Fibroblast of lung (primary cell): Measurements from ENCODE around the gene ATP8A2.

ENCODE experiments used
- EZH2 ChIP-seq: IDR thresholded peaks from 2 replicates; pipeline ENCODE4 v1.5.1; 2012; ENCODE audit warnings: low read length, control low read depth, mild to moderate bottlenecking; ENCODE audit errors: missing control alignments
- TF ChIP-seq, protein P1 (sequence below), 2 donors: IDR thresholded peaks in 1 of 2; conservative IDR thresholded peaks in 1 of 2; 1 replicate in 1 of 2; 2 replicates in 1 of 2; pipeline ENCODE4 v1.5.1; 2011 to 2012; ENCODE audit warnings: low read length in 2 of 2, control low read depth in 1 of 2, inconsistent platforms in 1 of 2, low read depth in 1 of 2, mild to moderate bottlenecking in 1 of 2

DNA sequence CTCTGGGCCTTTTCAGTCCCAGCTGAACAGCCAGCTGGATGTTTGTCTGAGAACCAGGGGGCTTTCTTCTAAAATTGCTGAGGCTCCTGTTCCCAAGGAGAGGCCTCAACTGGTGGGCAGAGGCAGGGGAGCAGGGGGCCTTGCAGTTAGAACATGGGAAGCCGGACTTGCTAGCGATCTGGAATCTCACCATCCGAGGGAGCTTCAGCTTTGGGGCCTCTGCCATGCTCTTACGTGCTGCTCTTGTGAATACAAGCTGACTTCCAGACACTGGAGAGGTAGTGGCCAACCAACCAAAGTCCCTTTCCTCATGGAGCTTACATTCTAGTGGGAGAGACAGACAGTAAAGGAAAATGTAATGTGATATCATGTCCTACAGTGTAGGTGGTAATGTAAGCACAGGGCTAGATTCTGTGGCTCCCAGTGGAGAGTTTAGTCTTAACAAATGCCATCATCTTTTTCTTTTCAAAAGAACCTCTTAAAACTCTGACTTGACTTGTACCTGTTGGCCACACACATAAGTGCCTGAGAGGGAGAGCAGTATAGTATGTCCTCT is 657.9 kb downstream of the ATP8A2 start:
- TF ChIP-seq, protein P1, sequence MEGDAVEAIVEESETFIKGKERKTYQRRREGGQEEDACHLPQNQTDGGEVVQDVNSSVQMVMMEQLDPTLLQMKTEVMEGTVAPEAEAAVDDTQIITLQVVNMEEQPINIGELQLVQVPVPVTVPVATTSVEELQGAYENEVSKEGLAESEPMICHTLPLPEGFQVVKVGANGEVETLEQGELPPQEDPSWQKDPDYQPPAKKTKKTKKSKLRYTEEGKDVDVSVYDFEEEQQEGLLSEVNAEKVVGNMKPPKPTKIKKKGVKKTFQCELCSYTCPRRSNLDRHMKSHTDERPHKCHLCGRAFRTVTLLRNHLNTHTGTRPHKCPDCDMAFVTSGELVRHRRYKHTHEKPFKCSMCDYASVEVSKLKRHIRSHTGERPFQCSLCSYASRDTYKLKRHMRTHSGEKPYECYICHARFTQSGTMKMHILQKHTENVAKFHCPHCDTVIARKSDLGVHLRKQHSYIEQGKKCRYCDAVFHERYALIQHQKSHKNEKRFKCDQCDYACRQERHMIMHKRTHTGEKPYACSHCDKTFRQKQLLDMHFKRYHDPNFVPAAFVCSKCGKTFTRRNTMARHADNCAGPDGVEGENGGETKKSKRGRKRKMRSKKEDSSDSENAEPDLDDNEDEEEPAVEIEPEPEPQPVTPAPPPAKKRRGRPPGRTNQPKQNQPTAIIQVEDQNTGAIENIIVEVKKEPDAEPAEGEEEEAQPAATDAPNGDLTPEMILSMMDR (conservative IDR thresholded peaks at IDR 0.05 in 1 of 2, IDR thresholded peaks at IDR 0.05 in 1 of 2; ENCODE audit: low read depth in 1 of 2, low read length in 2 of 2), result no peak
- no peak for TF ChIP-seq EZH2
